Suprapubic skin (tissue), 4 donors: ENCODE data around the gene MFAP1. TPM values are rescaled to one million over a fixed set of nuclear protein-coding genes. Genes with fewer than 3 reads are reported as not detected.

ENCODE experiments used
- total RNA-seq, 4 donors: library from RNA; depleted of rRNA; stranded (reverse); fragments of >200 nt; gene quantifications; one replicate each; pipeline ENCODE4 v1.1.0, GENCODE V29; 2016

MFAP1 gene
- total RNA-seq, 4 donors from 2014 or later: 12.8 to 17.7 (median 15.4) TPM

Other genes starting within 250 kb of the MFAP1 start
- gene PPIP5K1, start 234.5 kb downstream of the MFAP1 start, total RNA-seq: 10 to 100 TPM; 23.8 to 63.6 (median 32.6) TPM
- 10 to 100 TPM; 44.9 to 74.1 (median 48.5) TPM for gene CKMT1B, start 230.7 kb downstream of the MFAP1 start, total RNA-seq
- gene STRC, start 205.9 kb downstream of the MFAP1 start, total RNA-seq: 1 to 10 TPM in 1 of 4 donors, under 1 TPM in 3; 0.49 to 7.9 (median 0.68) TPM
- 1 to 10 TPM; 1.8 to 6.5 (median 3.2) TPM for gene CATSPER2, start 175.8 kb downstream of the MFAP1 start, total RNA-seq
- 10 to 100 TPM; 33.5 to 77.6 (median 53.0) TPM for gene CKMT1A, start 130.8 kb downstream of the MFAP1 start, total RNA-seq
- 100 to 1,000 TPM in 2 of 4 donors, 10 to 100 TPM in 2; 57.1 to 157 (median 100.0) TPM for gene PDIA3, start 78.3 kb downstream of the MFAP1 start, total RNA-seq
- gene ELL3, start 47.7 kb downstream of the MFAP1 start, total RNA-seq: 100 to 1,000 TPM in 1 of 4 donors, 10 to 100 TPM in 3; 50.7 to 100 (median 65.9) TPM
- 100 to 1,000 TPM; 352 to 813 (median 687) TPM for gene SERF2, start 32.4 kb downstream of the MFAP1 start, total RNA-seq
- gene SERINC4, start 24.5 kb downstream of the MFAP1 start, total RNA-seq: under 1 TPM in 1 of 4 donors, not detected in 3; 0.62 TPM
- 10 to 100 TPM; 12.9 to 27.0 (median 19.8) TPM for gene HYPK, start 24.1 kb downstream of the MFAP1 start, total RNA-seq
- gene WDR76, start 2.3 kb upstream of the MFAP1 start, total RNA-seq: 1 to 10 TPM; 5.2 to 7.8 (median 5.8) TPM